ENCODE measurements around the gene EGR4. TPM values are rescaled to one million over a fixed set of nuclear protein-coding genes. Genes with fewer than 3 reads are reported as not detected.

Gene EGR4
- total RNA-seq, 1 donor from 2014 or later: not detected

- Histone ChIP-seq H3K27ac (no peak overlapping the region), H3K9me3 (no peaks in the 10 kb centered on the region), H3K4me1 (no peaks in the 10 kb centered on the region), H3K36me3 (peaks cover 0 to 44% of the 10 kb centered on the region in 2 donors), H3K27me3 (no peaks in the 10 kb centered on the region), H3K4me3 (no peak overlapping the region)
- no peak for TF ChIP-seq POLR2A (IDR thresholded peaks at IDR 0.05)
- TF ChIP-seq CTCF (IDR thresholded peaks at IDR 0.05): no peak
- no peak for TF ChIP-seq POLR2AphosphoS5 (IDR thresholded peaks at IDR 0.05; ENCODE audit: insufficient read depth in 1 of 2, low read depth in 1 of 2)
- intact Hi-C loops (cut with DNase I): no loop called here
- DNase-seq (ENCODE audit: extremely low spot score in 2 of 2): no peak
Measured at GRCh38 chr2:73254343-73255006, 38.9 kb downstream of the EGR4 start.

GRCh38 chr2:73253901-73254300 lies 39.4 kb downstream of the EGR4 start:
- intact Hi-C loops (cut with DNase I): no loop called here
- H3K4me1 ChIP-seq: no peaks in the 10 kb centered on the region
- peaks cover 0 to 50% of the 10 kb centered on the region in 2 donors for H3K36me3 ChIP-seq
- TF ChIP-seq CTCF (IDR thresholded peaks at IDR 0.05) (no peak), POLR2A (IDR thresholded peaks at IDR 0.05) (no peak), POLR2AphosphoS5 (IDR thresholded peaks at IDR 0.05; ENCODE audit: insufficient read depth in 1 of 2, low read depth in 1 of 2) (no peak)
- no peak overlapping the region for H3K27ac ChIP-seq
- no peak overlapping the region for H3K4me3 ChIP-seq
- DNase-seq (ENCODE audit: extremely low spot score in 2 of 2): no peak
- no peaks in the 10 kb centered on the region for H3K9me3 ChIP-seq
- no peaks in the 10 kb centered on the region for H3K27me3 ChIP-seq

GRCh38 chr2:73253400-73253799 lies 39.9 kb downstream of the EGR4 start:
- H3K4me1 ChIP-seq: no peaks in the 10 kb centered on the region
- no peak for DNase-seq (ENCODE audit: extremely low spot score in 2 of 2)
- H3K4me3 ChIP-seq: no peak overlapping the region
- intact Hi-C loops (cut with DNase I): no loop called here
- no peaks in the 10 kb centered on the region for H3K9me3 ChIP-seq
- peaks cover 0 to 55% of the 10 kb centered on the region in 2 donors for H3K36me3 ChIP-seq
- no peak for TF ChIP-seq CTCF (IDR thresholded peaks at IDR 0.05)
- no peak for TF ChIP-seq POLR2AphosphoS5 (IDR thresholded peaks at IDR 0.05; ENCODE audit: insufficient read depth in 1 of 2, low read depth in 1 of 2)
- TF ChIP-seq POLR2A (IDR thresholded peaks at IDR 0.05): no peak
- H3K27me3 ChIP-seq: no peaks in the 10 kb centered on the region
- no peak overlapping the region for H3K27ac ChIP-seq

- H3K27me3 ChIP-seq: no peaks in the 10 kb centered on the region
- intact Hi-C loops (cut with DNase I): no loop called here
- no peaks in the 10 kb centered on the region for H3K9me3 ChIP-seq
- TF ChIP-seq CTCF (IDR thresholded peaks at IDR 0.05) (no peak), POLR2A (IDR thresholded peaks at IDR 0.05) (no peak), POLR2AphosphoS5 (IDR thresholded peaks at IDR 0.05; ENCODE audit: insufficient read depth in 1 of 2, low read depth in 1 of 2) (no peak)
- peaks cover 0 to 65% of the 10 kb centered on the region in 2 donors for H3K36me3 ChIP-seq
- H3K27ac ChIP-seq: no peak overlapping the region
- H3K4me3 ChIP-seq: no peak overlapping the region
- H3K4me1 ChIP-seq: no peaks in the 10 kb centered on the region
- DNase-seq (ENCODE audit: extremely low spot score in 2 of 2): no peak
Measured at GRCh38 chr2:73252238-73253027, 40.9 kb downstream of the EGR4 start.
